Mammary epithelial cell (primary cell): Measurements from ENCODE around the gene LSAMP.

Experiments used
- CTCF ChIP-seq, 2 donors: IDR thresholded peaks in 1 of 2; conservative IDR thresholded peaks in 1 of 2; 2 replicates each; pipeline ENCODE4 v1.5.1; 2011 to 2012; ENCODE audit warnings: inconsistent platforms in 2 of 2, low read length in 2 of 2, mild to moderate bottlenecking in 2 of 2, control low read depth in 1 of 2, low read depth in 1 of 2; ENCODE audit not compliant: insufficient read depth in 1 of 2; ENCODE audit errors: extremely low read depth in 1 of 2
- EZH2 ChIP-seq: IDR thresholded peaks from 2 replicates; pipeline ENCODE4 v1.6.1; 2012; ENCODE audit warnings: low read length, inconsistent platforms, borderline replicate concordance

GRCh38 chr3:116254541-116254940 is 190.7 kb downstream of the LSAMP start:
- no peak for TF ChIP-seq CTCF (conservative IDR thresholded peaks at IDR 0.05 in 1 of 2, IDR thresholded peaks at IDR 0.05 in 1 of 2; ENCODE audit: extremely low read depth in 1 of 2, insufficient read depth in 1 of 2, low read depth in 1 of 2, low read length in 2 of 2)
- no peak for TF ChIP-seq EZH2
